Measurements from ENCODE around the gene ANKFY1. TPM values are rescaled to one million over a fixed set of nuclear protein-coding genes. Genes with fewer than 3 reads are reported as not detected.

The ANKFY1 gene
- total RNA-seq, 1 experiment from 2014 or later: 46.8 TPM

GRCh38 chr17:4215882-4216570 is 47.8 kb downstream of the ANKFY1 start:
- Mint-ChIP-seq H3K27me3 (ENCODE audit: low read depth) (no peaks in the 10 kb centered on the region), H3K36me3 (peaks cover 14% of the 10 kb centered on the region), H3K4me1 (peaks cover 24% of the 10 kb centered on the region), H3K27ac (peak overlapping the region; percentile 93), H3K4me3 (no peak overlapping the region), H3K9me3 (no peaks in the 10 kb centered on the region)
- ChIA-PET CTCF (interaction anchor here (0.6 to 4.0 kb wide), 42 partner anchors 8 to 298 kb away, joined by 3 to 39 read pairs (median 4); partner anchors contain the start of gene ZZEF1), POLR2A (interaction anchor here (0.7 kb wide), 1 partner anchor 88 kb away, joined by 3 read pairs; no protein-coding TSS in a partner anchor)
- no peak for ATAC-seq
- TF ChIP-seq E2F5 (CRISPR knock-in tag; IDR thresholded peaks at IDR 0.05): no peak
- no peak for TF ChIP-seq ZNF396 (CRISPR knock-in tag; IDR thresholded peaks at IDR 0.05; ENCODE audit: borderline replicate concordance)
- no peak for TF ChIP-seq HMGXB4 (CRISPR knock-in tag; IDR thresholded peaks at IDR 0.05)
- no peak for TF ChIP-seq SMAD4 (CRISPR knock-in tag; IDR thresholded peaks at IDR 0.05)
- TF ChIP-seq IRF1 (CRISPR knock-in tag; IDR thresholded peaks at IDR 0.05): no peak
- no peak for TF ChIP-seq NFYB (CRISPR knock-in tag; conservative IDR thresholded peaks at IDR 0.05; ENCODE audit: low read depth)
- no peak for DNase-seq (ENCODE audit: low spot score)

GRCh38 chr17:4214157-4214556 is 49.6 kb downstream of the ANKFY1 start:
- TF ChIP-seq ESRRA (CRISPR knock-in tag; IDR thresholded peaks at IDR 0.05; ENCODE audit: borderline replicate concordance) (no peak), MAX (CRISPR knock-in tag; IDR thresholded peaks at IDR 0.05) (no peak), E2F1 (CRISPR knock-in tag; IDR thresholded peaks at IDR 0.05) (no peak), ATF2 (CRISPR knock-in tag; IDR thresholded peaks at IDR 0.05; ENCODE audit: borderline replicate concordance, low read depth) (no peak), FOXJ3 (CRISPR knock-in tag; IDR thresholded peaks at IDR 0.05; ENCODE audit: borderline replicate concordance) (no peak), MLX (CRISPR knock-in tag; IDR thresholded peaks at IDR 0.05) (no peak), ARID4B (CRISPR knock-in tag; IDR thresholded peaks at IDR 0.05; ENCODE audit: borderline replicate concordance) (no peak), CREB1 (CRISPR knock-in tag; IDR thresholded peaks at IDR 0.05) (no peak), KAT7 (CRISPR knock-in tag; IDR thresholded peaks at IDR 0.05; ENCODE audit: borderline replicate concordance) (no peak), JUN (CRISPR knock-in tag; IDR thresholded peaks at IDR 0.05) (no peak), ZNF232 (CRISPR knock-in tag; IDR thresholded peaks at IDR 0.05) (no peak), PREB (CRISPR knock-in tag; IDR thresholded peaks at IDR 0.05; ENCODE audit: borderline replicate concordance) (no peak), ETV6 (CRISPR knock-in tag; IDR thresholded peaks at IDR 0.05) (no peak), ZNF263 (CRISPR knock-in tag; IDR thresholded peaks at IDR 0.05; ENCODE audit: low read depth) (no peak)
- Mint-ChIP-seq H3K4me3 (no peak overlapping the region), H3K4me1 (peaks cover 11% of the 10 kb centered on the region), H3K27ac (peak overlapping the region; percentile 29), H3K9me3 (no peaks in the 10 kb centered on the region), H3K27me3 (ENCODE audit: low read depth) (no peaks in the 10 kb centered on the region), H3K36me3 (peaks cover 21% of the 10 kb centered on the region)
- no peak for ATAC-seq
- POLR2A ChIA-PET: no interaction called here
- DNase-seq (ENCODE audit: low spot score): no peak
- CTCF ChIA-PET: interaction anchor here (0.8 to 4.0 kb wide), 2 partner anchors 14 to 35 kb away, joined by 3 to 33 read pairs; no protein-coding TSS in a partner anchor
